Measurements from ENCODE around the gene DNAJB13.

DNAJB13 gene

DNA sequence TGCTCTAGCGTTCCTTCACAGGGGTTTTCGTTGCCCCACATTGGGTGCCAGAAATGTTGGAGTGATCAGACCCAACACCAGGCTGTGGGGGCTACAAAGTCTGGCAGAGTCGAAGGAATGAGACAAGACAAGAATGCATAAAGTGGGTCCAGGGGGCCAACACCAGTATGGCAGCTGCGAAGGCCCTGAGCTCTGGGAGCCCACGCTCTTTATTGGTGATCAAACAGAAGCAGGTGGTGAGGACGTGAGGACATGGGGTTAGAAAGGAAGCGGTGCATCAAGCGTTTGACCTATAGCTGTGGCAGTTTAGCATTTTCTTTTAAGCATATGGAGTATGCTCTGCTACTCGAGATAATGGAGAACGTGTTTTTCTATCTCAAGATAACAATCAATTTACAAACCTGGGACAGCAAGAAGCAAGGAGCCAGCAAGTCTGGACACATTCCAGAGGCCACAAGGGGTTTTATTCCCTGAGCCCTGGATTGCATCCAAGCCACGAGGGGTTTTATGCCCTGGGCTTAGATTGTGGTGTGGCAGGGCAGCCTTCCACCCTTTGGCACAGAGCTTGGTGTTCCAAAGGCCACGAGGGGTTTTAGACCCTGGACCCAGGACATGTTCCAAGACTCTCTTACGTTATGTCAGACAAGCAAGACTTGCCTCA is 3.9 kb upstream of the DNAJB13 start:
- no peak for DNase-seq (ENCODE audit: low read depth)
- TF ChIP-seq, protein P1, sequence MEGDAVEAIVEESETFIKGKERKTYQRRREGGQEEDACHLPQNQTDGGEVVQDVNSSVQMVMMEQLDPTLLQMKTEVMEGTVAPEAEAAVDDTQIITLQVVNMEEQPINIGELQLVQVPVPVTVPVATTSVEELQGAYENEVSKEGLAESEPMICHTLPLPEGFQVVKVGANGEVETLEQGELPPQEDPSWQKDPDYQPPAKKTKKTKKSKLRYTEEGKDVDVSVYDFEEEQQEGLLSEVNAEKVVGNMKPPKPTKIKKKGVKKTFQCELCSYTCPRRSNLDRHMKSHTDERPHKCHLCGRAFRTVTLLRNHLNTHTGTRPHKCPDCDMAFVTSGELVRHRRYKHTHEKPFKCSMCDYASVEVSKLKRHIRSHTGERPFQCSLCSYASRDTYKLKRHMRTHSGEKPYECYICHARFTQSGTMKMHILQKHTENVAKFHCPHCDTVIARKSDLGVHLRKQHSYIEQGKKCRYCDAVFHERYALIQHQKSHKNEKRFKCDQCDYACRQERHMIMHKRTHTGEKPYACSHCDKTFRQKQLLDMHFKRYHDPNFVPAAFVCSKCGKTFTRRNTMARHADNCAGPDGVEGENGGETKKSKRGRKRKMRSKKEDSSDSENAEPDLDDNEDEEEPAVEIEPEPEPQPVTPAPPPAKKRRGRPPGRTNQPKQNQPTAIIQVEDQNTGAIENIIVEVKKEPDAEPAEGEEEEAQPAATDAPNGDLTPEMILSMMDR (IDR thresholded peaks at IDR 0.05; ENCODE audit: control insufficient read depth, insufficient read depth, low read depth, low read length, missing control alignments), result no peak
- no peak overlapping the region for H3K4me3 ChIP-seq (ENCODE audit: control insufficient read depth, low read depth, low read length)

GRCh38 chr11:73949246-73949645 is 1.6 kb upstream of the DNAJB13 start:
- no peak overlapping the region for H3K4me3 ChIP-seq (ENCODE audit: control insufficient read depth, low read depth, low read length)
- no peak for DNase-seq (ENCODE audit: low read depth)
- TF ChIP-seq, protein P1 (IDR thresholded peaks at IDR 0.05; ENCODE audit: control insufficient read depth, insufficient read depth, low read depth, low read length, missing control alignments), result no peak

GRCh38 chr11:73949912-73950311 is 914 bp upstream of the DNAJB13 start:
- no peak overlapping the region for H3K4me3 ChIP-seq (ENCODE audit: control insufficient read depth, low read depth, low read length)
- DNase-seq (ENCODE audit: low read depth), result no peak
- TF ChIP-seq, protein P1 (IDR thresholded peaks at IDR 0.05; ENCODE audit: control insufficient read depth, insufficient read depth, low read depth, low read length, missing control alignments), result no peak

- TF ChIP-seq, protein P1 (IDR thresholded peaks at IDR 0.05; ENCODE audit: control insufficient read depth, insufficient read depth, low read depth, low read length, missing control alignments), result no peak
- H3K4me3 ChIP-seq (ENCODE audit: control insufficient read depth, low read depth, low read length), result no peak overlapping the region
- DNase-seq (ENCODE audit: low read depth), result no peak
These were observed 971 bp downstream of the DNAJB13 start for GRCh38 chr11:73951797-73952196.

DNA sequence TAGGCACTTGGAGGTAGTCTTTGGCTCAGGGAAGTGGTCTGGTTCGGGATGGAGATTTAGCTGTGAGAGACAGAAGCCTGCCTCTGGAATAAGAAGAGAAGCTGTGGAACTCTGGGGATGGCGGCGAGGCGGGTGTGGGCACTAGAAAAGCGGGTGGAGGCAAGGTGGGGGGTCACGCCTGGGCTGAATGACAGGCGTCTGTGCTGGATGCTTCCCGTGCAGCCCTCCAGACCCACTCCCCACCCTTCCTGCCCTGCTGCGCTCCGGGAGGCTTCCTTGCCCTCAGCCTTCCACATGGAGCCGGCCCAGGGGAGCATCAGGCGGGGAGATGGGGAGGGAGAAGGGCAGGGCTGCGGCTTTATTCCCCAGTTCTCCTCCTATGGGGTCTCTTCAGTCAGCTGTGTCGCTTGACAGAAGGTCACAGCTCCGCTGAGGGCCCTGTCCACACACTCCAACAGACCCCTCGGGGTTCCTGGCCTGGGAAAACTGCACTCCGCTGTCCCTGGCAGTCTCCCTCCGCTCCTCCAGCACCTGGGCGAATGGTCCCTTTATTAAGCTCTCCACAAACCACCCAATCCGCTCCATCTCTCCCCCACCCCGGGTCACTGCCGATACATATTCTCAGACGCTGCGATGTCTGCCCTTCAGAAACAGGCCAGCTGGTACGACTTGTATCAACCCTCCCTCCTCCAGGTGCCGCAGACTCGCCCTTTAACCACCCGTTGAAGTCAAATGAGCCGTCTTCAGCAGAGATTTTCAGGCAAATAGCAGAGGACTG is 6.2 kb downstream of the DNAJB13 start:
- TF ChIP-seq, protein P1 (IDR thresholded peaks at IDR 0.05; ENCODE audit: control insufficient read depth, insufficient read depth, low read depth, low read length, missing control alignments), result no peak
- no peak for DNase-seq (ENCODE audit: low read depth)
- no peak overlapping the region for H3K4me3 ChIP-seq (ENCODE audit: control insufficient read depth, low read depth, low read length)

DNA sequence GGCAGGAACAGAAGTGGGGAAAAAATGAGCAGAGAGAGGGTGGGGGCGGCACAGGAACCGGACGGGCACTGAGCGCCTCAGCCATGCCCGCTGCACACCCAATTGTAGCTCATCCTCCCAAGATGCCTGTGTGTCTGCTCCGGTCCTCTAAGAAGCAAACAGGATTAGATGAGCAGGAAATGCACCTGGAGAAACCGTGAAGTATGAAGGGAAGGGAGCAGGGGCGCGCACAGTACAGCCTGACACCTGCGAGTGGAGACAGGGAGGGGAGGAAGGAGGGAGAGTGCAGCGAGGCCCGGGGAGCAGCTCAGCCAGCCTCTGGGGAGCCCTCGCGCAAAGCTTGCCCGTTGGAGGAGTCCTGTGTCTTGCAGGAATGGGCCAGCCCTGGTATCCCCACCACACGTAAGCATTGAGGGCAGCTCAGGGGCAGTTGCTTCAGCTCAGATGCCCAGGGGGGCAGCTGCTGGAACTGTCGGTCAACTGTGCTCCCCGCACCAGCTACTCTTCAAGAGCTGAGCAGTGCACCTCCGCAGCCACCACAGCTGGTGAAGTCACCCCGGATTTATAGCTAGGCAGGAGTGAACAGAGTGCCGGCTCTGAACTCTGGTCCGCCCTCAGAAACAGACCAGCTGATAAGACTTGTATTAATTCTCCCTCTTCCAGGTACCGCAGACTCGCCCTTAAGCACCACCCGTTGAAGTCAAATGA is 7.0 kb downstream of the DNAJB13 start:
- no peak for DNase-seq (ENCODE audit: low read depth)
- TF ChIP-seq, protein P1 (IDR thresholded peaks at IDR 0.05; ENCODE audit: control insufficient read depth, insufficient read depth, low read depth, low read length, missing control alignments), result no peak
- H3K4me3 ChIP-seq (ENCODE audit: control insufficient read depth, low read depth, low read length), result no peak overlapping the region

Data from AG09309 (cell line).